Left colon (tissue), 2 donors: Measurements from ENCODE around the gene GNG7. TPM values are rescaled to one million over a fixed set of nuclear protein-coding genes. Genes with fewer than 3 reads are reported as not detected.
"Not testable (repeated sequence)": the region's sequence is repeated elsewhere in the genome, so short reads cannot be mapped to it uniquely, and the experiment has no call there.

Experiments
- ATAC-seq: fragments of 200-7000 bp; cut with Tn5 transposase; one replicate; pipeline ENCODE4 v1.9.1; 2020; ENCODE audit warnings: mild to moderate bottlenecking, moderate library complexity
- DNase-seq, 2 donors: peaks; one replicate each; pipeline ENCODE4 v3.0.0-alpha.2; 2020
- intact Hi-C, 2 donors: fragments of 100-400 bp; cut with DNase I in 1 of 2; cut with micrococcal nuclease in 1 of 2; formaldehyde crosslinking; loops; one replicate each; pipeline versions ENCODE4 v1.11.2 to v1.14.0; 2022; cut with DNase I, micrococcal nuclease
- total RNA-seq, 2 donors: library from RNA; stranded (reverse); fragmentation: NEBNext Ultra II Directional; extraction: Animal tissue kit (Norgen Biotek cat#: 25700); gene quantifications; one replicate each; pipeline ENCODE4 v1.2.1, GENCODE V29; 2021
- donor health status: DM: no; HTN: no; CAD: no.
- donor health status: DM: yes; HTN: yes; CAD: no.

GNG7 gene
- total RNA-seq, 2 donors from 2014 or later: 1.4 to 5.3 TPM

DNA sequence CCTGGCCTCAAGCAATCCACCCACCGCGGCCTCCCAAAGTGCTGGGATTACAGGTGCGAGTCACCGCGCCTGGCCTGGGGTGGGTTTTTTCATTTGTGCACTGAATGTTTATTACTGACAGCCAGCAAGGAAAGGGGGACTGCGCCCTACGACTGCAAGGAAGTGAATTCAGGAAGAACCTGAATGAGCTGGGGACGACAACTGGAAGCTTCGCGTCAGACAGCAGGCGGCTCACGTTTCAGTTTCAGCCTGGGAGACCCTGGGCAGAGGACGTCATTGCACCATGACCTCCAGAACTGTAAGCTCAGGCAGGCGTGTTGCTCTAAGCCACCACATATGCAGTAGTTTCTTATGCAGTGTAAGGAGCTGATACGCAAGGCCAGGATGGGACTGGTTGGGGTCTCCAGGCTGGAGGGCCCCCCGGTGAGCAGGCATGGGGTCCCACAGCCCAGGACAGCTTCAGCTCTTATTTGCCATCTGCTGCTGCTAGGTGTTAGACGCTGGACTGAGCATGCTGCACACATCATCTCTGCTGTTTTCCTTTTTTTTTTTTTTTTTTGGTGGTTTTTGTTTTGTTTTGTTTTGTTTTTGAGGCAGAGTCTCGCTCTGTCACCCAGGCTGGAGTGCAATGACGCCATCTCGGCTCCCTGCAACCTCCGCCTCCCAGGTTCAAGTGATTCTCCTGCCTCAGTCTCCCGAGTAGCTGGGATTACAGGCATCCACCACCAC lies 160.0 kb downstream of the GNG7 start:
- ATAC-seq (no peak), DNase-seq (no peak)
- intact Hi-C loops: loop anchor here in 1 of 2 donors (5.0 kb wide), 1 partner anchor 65 kb away; the partner anchor contains the start of gene GADD45B

- DNase-seq: peak; percentile 69 to 80
- intact Hi-C loops: loop anchor here in 1 of 2 donors (5.0 kb wide), 1 partner anchor 64 kb away; the partner anchor contains the start of gene GADD45B
- ATAC-seq: peak; percentile 55
These were observed 161.6 kb downstream of the GNG7 start for GRCh38 chr19:2540646-2541454.

DNA sequence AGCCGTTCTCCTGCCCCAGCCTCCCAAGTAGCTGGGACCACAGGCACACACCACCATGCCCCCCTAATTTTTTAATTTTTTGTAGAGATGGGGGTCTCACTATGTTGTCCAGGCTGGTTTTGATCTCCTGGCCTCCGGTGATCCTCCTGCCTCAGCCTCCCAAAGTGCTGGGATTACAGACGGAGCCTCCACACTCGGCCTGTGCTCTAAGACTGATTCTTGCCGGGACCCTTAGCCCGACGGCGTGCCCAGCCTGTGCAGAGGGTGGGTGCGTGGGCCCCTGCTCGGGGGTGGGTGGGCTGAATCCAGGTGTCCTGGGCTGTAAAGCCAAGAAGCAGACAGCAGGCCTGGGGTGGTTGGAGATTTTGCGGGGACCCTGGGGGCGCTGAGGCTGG lies 162.2 kb downstream of the GNG7 start:
- intact Hi-C loops: loop anchor here in 1 of 2 donors (5.0 kb wide), 1 partner anchor 63 kb away; the partner anchor contains the start of gene GADD45B
- ATAC-seq (no peak), DNase-seq (no peak)

DNA sequence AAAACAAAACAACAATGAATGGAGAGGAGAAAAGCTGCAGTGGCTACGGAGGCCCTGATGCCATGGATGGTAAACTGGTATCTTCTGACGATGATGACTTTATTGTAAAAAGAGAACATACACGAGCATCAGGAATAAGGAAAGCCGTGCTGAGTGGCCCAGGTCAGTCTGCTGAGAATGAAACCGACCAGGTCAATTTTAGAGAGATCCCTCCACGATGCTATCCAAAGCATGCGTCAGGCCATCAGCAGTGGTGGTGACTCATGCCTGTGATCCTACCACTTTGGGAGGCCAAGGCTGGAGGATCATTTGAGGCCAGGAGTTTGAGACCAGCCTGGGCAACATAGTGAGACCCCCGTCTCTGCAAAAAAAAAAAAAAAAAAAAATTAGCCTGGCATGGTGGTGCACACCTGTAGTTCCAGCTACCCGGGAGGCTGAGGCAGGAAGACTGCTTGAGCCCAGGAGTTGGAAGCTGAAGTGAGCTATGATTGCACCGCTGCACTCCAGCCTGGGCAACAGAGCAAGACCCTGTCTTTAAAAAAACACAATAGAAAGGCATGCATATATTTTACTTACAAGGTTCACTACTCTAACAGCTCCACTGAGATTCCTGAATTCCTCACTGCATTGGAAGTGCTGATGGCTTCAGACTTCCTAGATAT lies 164.3 kb downstream of the GNG7 start:
- ATAC-seq: no peak
- intact Hi-C loops: no loop called here
- no peak for DNase-seq

GRCh38 chr19:2537584-2537983 lies 164.9 kb downstream of the GNG7 start:
- DNase-seq, intact Hi-C loops, ATAC-seq: not testable (repeated sequence)

DNA sequence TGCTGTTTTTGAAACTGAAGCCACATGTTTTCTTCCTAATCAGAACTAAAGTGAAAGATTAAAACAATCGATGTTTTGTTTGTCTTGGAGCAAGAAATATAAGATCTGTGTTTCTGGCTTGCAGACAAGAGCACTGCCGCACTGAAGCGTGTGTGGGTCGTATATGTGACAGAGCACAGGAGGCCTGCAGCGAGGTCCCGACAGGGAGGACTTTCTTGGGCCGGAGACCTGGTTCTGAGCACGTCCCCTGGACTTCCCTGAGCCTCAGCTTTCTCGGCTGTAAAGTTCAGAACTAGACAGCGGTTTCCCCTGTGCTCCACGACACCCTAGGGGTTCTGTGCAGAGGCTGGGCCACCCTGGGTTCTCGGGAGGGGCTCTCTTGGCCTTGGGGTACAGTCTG lies 166.0 kb downstream of the GNG7 start:
- ATAC-seq (no peak), DNase-seq (no peak)
- intact Hi-C loops: no loop called here

- intact Hi-C loops: no loop called here
- DNase-seq: no peak
- no peak for ATAC-seq
These were observed 168.0 kb downstream of the GNG7 start for GRCh38 chr19:2534423-2535013.

DNA sequence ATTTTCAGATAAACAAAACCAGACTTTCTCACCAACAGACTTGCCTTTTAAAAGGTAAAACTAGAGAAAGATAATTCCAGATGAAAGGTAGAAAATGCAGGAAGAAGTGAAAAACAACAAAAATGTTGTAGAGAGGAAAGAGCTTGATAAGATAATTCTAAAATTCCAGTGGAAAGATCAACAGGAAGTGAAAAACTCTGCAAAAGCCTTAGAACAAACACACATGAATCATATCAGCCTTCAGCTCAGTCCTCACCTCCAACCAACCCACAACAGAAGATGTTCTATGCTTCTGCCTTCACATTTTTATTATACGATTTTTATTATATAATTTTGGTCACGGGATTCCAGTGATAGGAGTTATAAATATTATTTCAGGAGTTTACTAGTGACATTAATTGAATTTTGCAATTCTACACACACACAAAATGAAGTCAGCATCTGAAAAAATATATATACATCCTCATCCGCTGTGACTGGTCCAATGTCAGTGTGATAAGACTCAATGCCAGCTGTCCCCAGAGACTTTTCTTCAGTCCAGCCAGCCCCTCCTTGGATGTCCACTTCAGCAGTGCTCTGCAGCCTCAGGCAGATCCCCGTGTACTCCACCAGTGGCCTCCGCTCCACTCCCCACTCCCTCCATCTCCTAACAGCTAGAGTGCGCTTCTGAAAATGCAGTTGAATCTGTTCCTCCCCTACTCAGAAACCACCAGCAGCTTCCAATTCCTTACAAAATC lies 168.6 kb downstream of the GNG7 start:
- no peak for DNase-seq
- intact Hi-C loops: no loop called here
- ATAC-seq: no peak

- ATAC-seq: no peak
- DNase-seq: no peak
- intact Hi-C loops: no loop called here
These were observed 169.4 kb downstream of the GNG7 start for GRCh38 chr19:2533072-2533425.

GRCh38 chr19:2532252-2533071 lies 170.0 kb downstream of the GNG7 start:
- intact Hi-C loops: no loop called here
- DNase-seq: no peak
- ATAC-seq: no peak

DNA sequence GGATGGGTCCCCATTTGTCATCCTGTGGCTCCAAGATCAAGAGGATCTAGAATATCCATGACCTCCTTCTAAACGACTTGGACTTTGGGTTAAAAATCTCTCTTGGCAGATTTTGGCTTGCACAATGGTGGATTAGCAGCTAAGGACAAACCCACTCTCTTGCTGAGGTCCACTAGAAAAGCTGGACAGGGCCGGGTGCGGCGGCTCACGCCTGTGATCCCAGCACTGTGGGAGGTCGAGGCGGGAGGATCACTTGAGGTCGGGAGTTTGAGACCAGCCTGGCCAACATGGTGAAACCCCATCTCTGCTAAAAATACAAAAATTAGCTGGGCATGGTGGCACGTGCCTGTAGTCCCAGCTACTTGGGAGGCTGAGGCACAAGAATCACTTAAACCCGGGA lies 172.6 kb downstream of the GNG7 start:
- ATAC-seq, DNase-seq, intact Hi-C loops: not testable (repeated sequence)

DNA sequence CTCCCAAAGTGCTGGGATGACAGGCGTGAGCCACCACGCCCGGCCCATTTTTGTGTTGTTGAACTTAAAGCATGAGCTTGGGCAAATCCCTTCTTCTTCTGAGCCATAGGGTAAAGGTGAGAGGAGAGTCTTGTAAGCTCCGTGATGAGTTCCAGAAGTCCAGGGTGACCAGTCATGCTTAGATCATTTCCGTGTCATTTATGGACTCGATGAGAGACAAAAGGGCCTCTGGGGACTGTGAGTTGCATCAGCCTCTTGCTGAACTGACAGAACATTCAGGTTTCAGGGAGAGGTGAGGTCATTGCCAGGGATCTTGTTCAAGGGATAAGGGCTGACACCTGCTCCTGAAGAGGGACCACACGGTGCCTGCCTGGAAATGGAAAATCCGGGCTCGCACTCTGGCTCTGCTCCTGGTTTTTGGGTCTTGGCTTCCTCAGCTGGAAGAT lies 173.0 kb downstream of the GNG7 start:
- intact Hi-C loops: no loop called here
- peak; percentile 68 for ATAC-seq
- DNase-seq: no peak

DNA sequence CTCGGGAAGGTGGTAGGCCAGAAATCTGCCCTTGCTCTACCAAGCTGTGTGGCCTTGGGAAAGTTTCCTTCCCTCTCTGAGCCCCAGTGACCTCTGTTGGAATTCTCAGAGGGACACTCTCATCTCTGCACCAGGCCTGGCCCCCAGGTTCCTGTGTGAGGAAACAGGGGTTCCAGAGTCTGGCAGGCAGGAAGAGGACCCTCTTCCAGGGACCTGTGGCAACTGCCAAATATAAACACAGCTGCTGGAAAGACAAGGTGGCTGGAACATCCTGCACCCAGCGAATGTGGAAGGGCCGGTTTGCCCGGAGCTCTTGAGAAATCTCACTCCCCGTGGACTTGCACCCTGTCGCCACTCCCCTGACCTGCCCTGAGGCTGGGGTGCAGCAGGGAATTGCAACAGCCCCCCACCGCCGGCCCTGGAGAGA lies 173.8 kb downstream of the GNG7 start:
- ATAC-seq: peak; percentile 38
- intact Hi-C loops: no loop called here
- no peak for DNase-seq

- intact Hi-C loops: no loop called here
- no peak for DNase-seq
- no peak for ATAC-seq
These were observed 174.8 kb downstream of the GNG7 start for GRCh38 chr19:2527686-2528085.

DNA sequence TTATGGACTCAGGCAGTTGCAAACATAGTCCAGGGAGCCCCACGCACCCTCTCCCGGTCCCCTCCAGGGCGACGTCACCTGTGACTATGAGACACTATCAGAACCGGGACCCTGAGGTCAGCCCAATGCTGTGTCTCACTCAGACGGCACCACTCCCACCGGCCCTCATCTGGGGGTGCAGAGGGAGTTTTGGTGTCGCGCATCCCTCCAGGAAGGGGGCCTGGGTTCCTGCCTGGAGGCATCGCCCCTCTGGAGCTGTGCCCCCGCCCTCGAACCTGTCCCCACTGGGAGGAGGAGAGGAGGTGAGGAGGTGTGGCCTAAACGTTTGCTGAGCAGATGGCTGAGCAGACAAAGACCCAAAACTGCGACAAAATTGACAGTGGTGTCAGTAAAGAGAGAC lies 175.3 kb downstream of the GNG7 start:
- ATAC-seq: no peak
- no peak for DNase-seq
- intact Hi-C loops: no loop called here

DNA sequence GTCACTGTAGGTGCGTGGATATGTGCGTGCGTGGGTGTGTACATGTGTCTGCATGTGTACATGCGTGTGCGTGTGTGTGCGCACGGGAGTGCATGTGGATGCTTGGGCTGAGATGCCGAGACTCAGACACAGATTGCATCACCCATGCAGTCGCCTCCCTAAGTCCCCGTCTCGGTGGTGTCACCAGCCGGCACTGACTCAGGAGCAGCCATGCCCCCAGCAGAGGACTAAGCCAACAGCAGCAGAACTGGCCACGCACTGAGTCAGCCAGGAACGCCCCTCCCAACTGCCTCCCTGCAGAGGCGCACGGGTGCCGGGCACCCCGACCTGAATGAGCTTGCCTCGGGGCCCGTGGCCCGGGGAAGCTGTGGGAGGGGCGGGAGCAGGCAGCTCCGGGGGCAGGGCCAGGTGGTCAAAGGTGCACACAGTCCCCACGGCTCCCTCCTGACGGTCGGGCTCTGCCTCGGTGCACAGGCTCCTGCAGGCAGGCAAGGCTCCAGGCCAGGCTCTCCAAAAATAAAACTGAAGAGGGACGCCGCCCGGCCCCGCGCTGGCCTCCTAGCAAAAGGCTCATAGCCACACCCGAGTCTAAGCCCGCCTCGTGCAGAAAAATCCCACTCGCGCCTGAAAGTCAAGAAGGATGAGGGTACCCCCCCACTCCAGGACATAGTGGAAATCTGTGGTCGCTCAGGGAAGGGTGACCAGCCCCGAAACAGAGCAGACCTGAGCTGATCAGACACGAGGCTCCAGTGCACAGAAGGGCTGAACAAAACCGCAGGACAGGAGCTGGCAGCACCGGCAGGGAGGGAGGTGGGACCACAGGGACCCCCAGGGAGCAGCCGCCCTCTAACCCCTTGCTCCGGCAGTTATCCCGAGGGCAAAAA lies 177.4 kb downstream of the GNG7 start:
- peak; percentile 28 for ATAC-seq

GRCh38 chr19:2524361-2524839 lies 178.1 kb downstream of the GNG7 start:
- DNase-seq: no peak
- ATAC-seq: no peak
- intact Hi-C loops: no loop called here

More for the DNA sequence above, 177.4 kb downstream of the GNG7 start:
- DNase-seq: no peak
- intact Hi-C loops: no loop called here
